Fibroblast of villous mesenchyme (primary cell): Measurements from ENCODE around the gene TUB. TPM values are rescaled to one million over a fixed set of nuclear protein-coding genes. Genes with fewer than 3 reads are reported as not detected.

Experiments used
- DNase-seq: peaks from one replicate; pipeline ENCODE4 v3.0.0-alpha.2; 2010; ENCODE audit warnings: low read depth
- H3K4me3 ChIP-seq: 2 replicates; pipeline ENCODE4 v1.5.1; 2011; ENCODE audit warnings: low read depth, mild to moderate bottlenecking, low read length
- CTCF ChIP-seq: IDR thresholded peaks from 2 replicates; pipeline ENCODE4 v1.5.1; 2012; ENCODE audit warnings: low read depth, mild to moderate bottlenecking, low read length; ENCODE audit not compliant: insufficient read depth
- total RNA-seq: library from RNA; depleted of rRNA; stranded (reverse); fragments of >200 nt; gene quantifications from 2 replicates; pipeline ENCODE4 v1.2.3, GENCODE V29; 2012

Gene TUB
- total RNA-seq, 1 donor: 5.2 TPM

GRCh38 chr11:8102965-8103364, 22.0 kb downstream of the TUB start:
- DNase-seq: no peak
- no peak for TF ChIP-seq CTCF
- H3K4me3 ChIP-seq: no peak overlapping the region

- TF ChIP-seq CTCF: no peak
- no peak overlapping the region for H3K4me3 ChIP-seq
- no peak for DNase-seq
Measured at GRCh38 chr11:8103909-8104308, 22.9 kb downstream of the TUB start.

- no peak for TF ChIP-seq CTCF
- no peak overlapping the region for H3K4me3 ChIP-seq
- DNase-seq: no peak
Measured at GRCh38 chr11:8105133-8105532, 24.1 kb downstream of the TUB start.

- no peak overlapping the region for H3K4me3 ChIP-seq
- DNase-seq: no peak
- TF ChIP-seq CTCF: no peak
Measured at GRCh38 chr11:8105666-8106065, 24.7 kb downstream of the TUB start.

GRCh38 chr11:8106679-8107078, 25.7 kb downstream of the TUB start:
- no peak for DNase-seq
- H3K4me3 ChIP-seq: no peak overlapping the region
- no peak for TF ChIP-seq CTCF

GRCh38 chr11:8107642-8108041, 26.6 kb downstream of the TUB start:
- no peak for TF ChIP-seq CTCF
- DNase-seq: no peak
- H3K4me3 ChIP-seq: no peak overlapping the region

GRCh38 chr11:8108421-8108820, 27.4 kb downstream of the TUB start:
- no peak overlapping the region for H3K4me3 ChIP-seq
- no peak for DNase-seq
- TF ChIP-seq CTCF: no peak
